Right renal pelvis (tissue), 4 donors: Measurements from ENCODE around the gene DRAM1. TPM values are rescaled to one million over a fixed set of nuclear protein-coding genes. Genes with fewer than 3 reads are reported as not detected.
"Not testable (repeated sequence)": the region's sequence is repeated elsewhere in the genome, so short reads cannot be mapped to it uniquely, and the experiment has no call there.

Source experiments
- DNase-seq, 4 donors: peaks; one replicate each; pipeline ENCODE4 v3.0.0-alpha.2; 2013; ENCODE audit warnings: low read depth in 4 of 4, low spot score in 3 of 4, missing footprints in 1 of 4
- polyA plus RNA-seq, 4 donors: library from polyadenylated mRNA; unstranded; fragments of 120-200 nt; gene quantifications; one replicate each; pipeline ENCODE4 v1.2.1, GENCODE V29; 2013; ENCODE audit not compliant: insufficient read length in 4 of 4

The DRAM1 gene
- polyA plus RNA-seq, 4 donors: 18.0 to 23.4 (median 23.0) TPM

- no peak for DNase-seq
Measured at GRCh38 chr12:101901777-101902176, 24.4 kb downstream of the DRAM1 start.

DNA sequence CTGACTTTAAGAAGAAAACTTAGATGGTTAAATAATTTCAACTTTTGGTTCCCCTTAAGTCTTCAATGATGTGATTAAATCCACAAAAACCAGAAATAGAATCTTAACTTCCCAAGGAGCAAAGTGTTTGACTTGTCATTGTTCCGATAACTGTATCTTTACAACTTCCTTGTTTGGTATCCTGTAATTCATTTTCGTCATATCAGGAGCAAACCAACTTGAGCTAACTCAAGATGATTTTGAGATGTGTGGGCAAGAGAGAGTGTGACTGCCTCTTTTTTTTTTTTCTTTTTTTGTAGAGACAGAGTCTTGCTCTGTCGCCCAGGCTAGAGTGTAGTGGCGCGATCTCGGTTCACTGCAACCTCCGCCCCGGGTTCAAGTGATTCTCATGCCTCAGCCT, 25.3 kb downstream of the DRAM1 start:
- DNase-seq: no peak

DNA sequence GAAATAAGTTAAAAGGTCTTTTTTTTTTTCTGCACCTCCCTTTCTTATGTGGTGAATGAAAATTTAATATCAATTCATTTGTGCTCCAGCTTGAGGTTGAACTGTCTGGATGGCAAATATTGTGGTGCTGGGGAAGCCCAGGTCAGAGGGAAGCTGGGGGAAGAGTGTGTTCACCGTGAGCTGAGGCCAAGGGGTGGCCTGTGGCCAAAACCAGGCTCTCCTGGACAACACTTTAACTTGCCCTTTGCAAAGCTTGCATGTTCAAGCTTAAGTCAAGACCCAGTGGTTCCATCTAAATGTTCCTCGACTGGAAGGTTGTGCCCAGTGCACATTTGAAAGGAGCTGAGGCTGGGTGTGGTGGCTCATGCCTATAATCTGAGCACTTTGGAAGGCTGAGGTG, 28.8 kb downstream of the DRAM1 start:
- no peak for DNase-seq

GRCh38 chr12:101908395-101908794, 31.0 kb downstream of the DRAM1 start:
- DNase-seq: no peak

GRCh38 chr12:101909646-101910045, 32.3 kb downstream of the DRAM1 start:
- no peak for DNase-seq

GRCh38 chr12:101915841-101916240, 38.5 kb downstream of the DRAM1 start:
- no peak for DNase-seq

DNA sequence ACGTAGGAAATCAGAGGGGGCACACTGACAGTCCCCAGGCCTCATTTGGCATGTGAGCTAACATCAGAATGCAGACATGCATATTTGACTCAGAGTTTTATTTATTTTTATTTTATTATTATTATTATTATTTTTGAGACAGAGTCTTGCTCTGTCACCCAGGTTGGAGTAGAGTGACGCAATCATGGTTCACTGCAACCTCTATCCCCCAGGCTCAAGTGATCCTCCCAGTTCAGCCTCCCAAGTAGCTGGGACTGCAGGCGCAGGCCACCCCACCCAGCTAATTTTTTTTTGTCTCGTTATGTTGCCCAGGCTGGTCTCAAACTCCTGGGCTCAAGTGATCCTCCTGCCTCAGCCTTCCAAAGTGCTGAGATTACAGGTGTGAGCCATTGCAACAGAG, 41.4 kb downstream of the DRAM1 start:
- not testable (repeated sequence) for DNase-seq

DNA sequence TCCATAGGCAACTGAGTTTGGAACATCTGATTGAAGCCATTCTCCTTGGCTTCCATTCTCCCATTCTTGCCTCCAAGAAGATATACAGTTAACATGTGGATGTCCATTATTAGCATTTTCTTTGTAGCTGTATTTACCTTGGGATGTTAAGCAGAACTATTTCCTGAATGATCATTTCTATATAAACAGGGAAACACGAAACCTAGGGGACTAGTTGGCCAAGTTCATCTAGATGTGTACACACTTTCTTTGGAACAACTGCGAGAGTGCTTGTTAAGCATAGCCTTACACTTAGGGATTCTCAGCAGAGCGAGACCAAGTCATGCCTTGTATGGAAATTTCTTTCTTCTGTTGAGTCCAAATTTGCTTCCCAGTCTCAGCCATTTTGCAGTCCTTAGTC, 42.1 kb downstream of the DRAM1 start:
- no peak for DNase-seq

DNA sequence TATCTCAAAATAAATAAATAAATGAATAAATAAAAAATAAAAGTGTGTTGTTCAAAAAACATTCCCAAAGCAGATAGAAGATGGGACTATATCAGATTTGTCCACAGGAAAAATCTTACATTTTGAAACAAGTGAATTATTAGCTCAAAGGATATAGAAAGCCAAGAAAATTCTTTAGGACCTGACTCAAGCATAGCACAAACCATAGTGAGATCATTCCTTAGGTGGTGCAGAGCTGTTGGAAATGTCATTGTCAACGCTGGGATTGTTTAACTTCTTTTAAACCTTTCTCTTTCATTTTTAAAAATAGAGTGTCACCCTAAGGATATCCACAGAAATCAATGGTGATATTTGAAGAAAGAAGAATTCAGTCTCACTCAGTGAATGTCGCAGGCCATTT, 43.5 kb downstream of the DRAM1 start:
- DNase-seq: no peak

- DNase-seq: no peak
Measured at GRCh38 chr12:101923045-101923718, 45.8 kb downstream of the DRAM1 start.

DNA sequence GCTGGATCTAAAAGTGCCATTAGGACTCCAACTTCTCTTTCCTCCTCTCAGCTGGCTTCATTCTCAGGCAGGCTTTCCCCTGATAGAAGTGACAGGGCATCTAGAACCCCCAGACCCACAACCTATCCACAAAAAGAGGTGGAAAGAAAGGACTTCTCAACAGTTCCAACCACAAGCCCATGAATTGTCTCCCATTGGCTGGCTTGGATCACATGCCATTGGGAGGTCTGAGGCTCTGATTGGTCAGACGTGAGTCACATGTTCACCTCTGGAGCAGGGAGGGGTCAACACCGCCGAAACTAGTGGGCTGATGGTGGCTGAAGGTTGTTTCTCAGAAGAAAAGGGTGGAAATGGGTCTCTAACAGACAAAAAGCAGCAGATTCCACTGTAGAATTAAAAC, 47.2 kb downstream of the DRAM1 start:
- DNase-seq: no peak

- DNase-seq: no peak
Measured at GRCh38 chr12:101925361-101925760, 48.0 kb downstream of the DRAM1 start.

DNA sequence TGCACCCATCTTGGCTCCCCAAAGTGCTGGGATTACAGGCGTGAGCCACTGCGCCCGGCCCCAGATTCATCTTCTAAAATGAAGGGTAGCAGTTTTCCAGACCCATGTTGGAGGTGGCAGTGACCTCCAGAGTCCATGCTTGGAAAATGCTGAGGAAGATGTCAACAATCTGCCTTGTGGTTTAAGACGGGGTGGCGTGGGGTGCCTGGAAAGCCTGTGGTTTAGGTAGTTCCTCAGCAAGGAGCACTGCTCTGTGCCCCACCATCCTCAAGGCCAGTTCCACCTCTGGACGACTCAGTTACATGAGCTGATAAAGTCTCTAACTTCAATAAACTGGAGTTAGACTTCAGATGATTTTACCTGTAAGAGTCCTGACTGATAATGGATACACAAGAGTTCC, 48.6 kb downstream of the DRAM1 start:
- no peak for DNase-seq

DNA sequence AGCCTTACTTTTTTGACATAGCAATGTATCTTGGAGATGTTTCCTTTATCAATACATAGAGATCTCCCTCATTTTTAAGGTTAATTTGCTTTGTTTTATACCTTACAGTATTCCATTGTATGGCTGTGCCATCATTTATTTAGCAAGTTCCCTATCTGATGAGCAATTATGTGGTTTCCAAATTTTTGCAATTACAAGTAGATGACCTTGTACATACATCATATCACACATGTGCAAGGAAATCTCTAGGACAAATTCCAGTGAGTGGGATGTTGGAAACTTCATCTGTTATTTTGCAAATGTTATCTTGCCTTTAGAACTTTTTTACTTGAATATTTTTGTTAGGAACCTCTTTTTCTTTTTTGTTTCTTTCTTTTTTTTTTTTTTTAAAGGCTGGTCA, 49.7 kb downstream of the DRAM1 start:
- DNase-seq: no peak

- DNase-seq: no peak
Measured at GRCh38 chr12:101927999-101928398, 50.6 kb downstream of the DRAM1 start.

DNA sequence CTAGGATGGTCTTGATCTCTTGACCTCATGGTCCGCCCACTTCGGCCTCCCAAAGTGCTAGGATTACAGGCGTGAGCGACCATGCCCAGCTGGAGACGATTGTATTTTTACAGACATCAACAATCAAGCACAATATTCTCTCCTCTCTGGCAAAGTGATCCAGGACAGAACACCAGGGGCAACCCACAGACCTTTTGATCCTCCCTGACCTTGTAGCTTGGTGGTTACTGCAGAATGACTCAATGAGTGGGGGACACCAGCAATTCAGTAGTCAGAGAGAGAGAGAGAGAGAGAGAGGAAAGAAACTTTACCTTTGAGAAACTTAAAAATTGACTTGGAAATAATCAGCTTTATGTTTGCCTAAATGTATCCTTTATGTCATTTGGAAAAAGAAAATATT, 51.2 kb downstream of the DRAM1 start:
- DNase-seq: no peak

DNA sequence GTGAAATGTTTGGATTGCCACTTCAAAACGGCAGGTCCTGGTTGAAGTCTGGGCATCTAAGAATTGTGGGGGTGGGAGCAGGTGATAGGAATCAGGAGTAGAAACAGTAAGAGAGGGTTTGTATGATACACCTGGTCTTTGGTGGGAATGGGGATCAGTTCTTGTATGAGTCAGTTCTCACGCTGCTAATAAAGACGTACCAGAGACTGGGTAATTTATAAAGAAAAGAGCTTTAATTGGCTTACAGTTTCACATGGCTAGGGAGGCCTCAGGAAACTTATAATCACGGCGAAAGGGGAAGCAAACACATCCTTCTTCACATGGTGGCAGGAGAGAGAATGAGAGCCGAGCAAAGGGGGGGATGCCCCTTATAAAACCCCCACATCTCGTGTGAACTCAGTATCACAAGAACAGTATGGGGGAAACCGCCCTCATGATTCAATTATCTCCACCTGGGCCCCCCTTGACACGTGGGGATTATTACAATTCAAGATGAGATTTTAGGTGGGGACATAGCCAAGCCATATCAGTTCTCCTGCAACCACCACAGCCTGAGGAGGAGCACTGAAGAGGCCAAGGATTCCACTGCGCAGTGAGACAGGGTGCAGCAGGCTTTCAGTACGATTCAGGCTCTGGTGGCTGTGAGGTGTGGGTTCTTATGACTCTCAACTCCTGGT, 52.1 kb downstream of the DRAM1 start:
- DNase-seq: no peak

DNA sequence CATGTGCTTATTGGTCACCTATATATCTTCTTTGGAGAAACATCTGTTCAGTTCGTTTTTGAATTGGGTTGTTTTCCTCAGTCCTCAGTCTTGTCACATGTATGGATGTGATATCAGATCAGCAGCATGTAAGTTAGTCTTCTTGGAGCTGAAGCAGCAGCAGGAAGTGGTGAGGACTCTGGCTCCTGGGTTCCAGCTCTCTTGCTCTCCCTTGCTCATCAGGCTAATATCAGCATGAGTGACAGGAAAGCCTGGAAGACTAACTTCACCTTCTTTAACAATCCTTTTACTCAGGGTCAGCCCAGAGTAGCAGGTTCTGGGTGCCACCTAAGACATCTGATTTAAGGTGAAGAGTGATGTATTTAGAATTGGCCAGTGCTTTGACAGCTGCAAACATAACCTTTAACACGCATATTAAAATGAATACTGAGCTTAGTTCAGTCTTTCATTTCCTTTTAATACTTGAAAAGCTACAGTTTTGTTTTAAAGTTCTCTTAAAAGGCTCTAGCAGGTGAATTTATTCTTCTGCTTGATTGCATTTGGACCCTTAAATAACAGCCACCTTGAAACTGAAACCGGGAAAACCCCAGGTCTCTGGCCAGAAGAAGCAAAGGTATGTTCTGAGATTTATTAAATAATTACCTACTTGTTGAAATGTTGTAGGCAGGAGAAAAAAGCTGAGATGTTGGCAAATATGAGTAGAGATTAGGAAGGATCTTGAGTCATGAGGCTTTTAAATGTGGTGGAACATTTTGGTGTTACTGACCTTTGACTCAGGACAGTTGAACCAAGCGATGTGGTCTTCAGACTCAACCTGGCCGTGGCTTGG, 54.3 kb downstream of the DRAM1 start:
- DNase-seq: no peak

DNA sequence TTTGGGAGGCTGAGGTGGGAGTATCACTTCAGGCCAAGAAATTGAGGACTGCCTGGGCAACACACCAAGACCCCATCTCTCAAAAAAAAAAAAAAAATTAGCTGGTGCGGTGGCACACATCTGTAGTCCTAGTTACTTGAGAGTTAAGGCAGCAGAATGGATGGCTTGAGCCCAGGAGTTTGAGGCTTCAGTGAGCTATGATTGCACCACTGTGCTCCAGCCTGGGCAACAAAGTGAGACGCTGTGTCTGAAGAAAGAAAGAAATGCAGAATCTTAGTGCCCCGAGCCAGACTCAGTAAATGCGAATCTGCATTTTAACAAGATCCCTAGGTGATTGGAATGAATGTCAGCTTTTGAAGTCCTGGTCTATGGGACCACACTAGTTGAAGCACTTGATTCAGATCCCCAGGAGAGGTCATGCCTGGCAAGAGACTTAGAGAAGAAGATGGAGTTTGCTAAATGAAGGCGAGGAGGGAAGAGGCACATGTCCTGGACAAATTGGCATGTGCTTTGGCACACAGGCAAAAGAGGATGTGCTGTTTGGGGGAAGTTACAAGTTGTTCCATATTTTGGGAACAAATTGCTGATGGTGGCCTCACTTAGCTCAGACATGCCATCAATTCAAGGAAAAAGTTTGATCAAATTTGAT, 56.6 kb downstream of the DRAM1 start:
- DNase-seq: no peak

DNA sequence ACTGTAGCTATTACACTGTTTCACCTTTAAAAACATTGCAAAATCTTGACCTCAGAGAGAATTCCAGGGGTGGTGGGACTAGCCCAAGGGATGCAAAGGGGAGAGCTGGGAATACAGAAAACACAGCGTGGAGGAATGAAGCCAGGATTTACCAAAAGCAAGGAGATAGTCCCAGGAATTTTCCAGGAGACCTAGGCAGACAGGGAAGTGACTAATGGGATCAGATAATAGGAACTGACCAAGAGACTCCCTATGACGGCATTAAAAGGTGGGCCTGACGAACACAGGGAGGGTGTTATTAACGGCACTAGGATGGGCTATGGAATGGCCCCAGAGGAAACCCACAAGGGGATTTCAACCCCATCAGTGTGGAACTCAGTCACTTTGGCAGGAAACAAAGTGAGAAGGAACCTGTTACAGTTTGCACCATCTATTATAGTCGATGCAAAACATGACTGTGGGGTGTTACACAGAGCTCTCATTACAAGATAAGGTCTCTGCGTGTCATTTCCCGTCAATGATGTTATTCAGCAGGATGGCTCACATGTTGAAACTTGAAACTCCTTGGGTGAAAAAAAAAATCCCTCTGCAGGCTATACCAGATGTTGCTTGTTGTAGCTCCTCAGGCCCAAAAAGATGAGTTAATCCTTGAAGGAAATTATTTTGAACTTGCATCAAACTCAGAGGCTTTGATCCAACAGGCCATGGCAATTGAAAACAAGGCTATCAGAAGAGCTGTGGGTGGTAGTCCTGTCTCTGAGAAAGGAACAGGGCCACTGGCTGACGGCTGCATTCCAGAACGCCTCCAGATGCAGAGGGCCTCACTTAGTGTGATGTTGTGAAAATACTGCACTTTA, 58.7 kb downstream of the DRAM1 start:
- DNase-seq: no peak
